OCI-LY7 (cell line): Measurements from ENCODE around the gene PEX11A.

Experiments used
- CTCF ChIP-seq: fragments of 200-600 bp; sonication (generic); conservative IDR thresholded peaks from 2 replicates; pipeline ENCODE4 v1.5.1; 2014; ENCODE audit warnings: mild to moderate bottlenecking, antibody characterized with exemption, low read length, moderate library complexity, mixed read lengths
- EZH2phosphoT487 ChIP-seq: fragments of 200-600 bp; sonication (generic); IDR thresholded peaks from 2 replicates; pipeline ENCODE4 v1.6.1; 2018; ENCODE audit warnings: low read depth, borderline replicate concordance, mild to moderate bottlenecking, mixed run types, antibody characterized with exemption, low read length, moderate library complexity, mixed read lengths

- TF ChIP-seq CTCF, result no peak
- TF ChIP-seq EZH2phosphoT487, result no peak
These were observed 4.6 kb downstream of the PEX11A start for GRCh38 chr15:89685995-89686394.
